Measurements from ENCODE around the gene TOR4A. TPM values are rescaled to one million over a fixed set of nuclear protein-coding genes. Genes with fewer than 3 reads are reported as not detected.

Gene TOR4A
- total and polyA plus RNA-seq, 9 of the 15 experiments (the other 6 are each of a cell fraction or from before 2014, with no cell fraction given) = 3.9 to 49.2 (median 8.8) TPM

DNA sequence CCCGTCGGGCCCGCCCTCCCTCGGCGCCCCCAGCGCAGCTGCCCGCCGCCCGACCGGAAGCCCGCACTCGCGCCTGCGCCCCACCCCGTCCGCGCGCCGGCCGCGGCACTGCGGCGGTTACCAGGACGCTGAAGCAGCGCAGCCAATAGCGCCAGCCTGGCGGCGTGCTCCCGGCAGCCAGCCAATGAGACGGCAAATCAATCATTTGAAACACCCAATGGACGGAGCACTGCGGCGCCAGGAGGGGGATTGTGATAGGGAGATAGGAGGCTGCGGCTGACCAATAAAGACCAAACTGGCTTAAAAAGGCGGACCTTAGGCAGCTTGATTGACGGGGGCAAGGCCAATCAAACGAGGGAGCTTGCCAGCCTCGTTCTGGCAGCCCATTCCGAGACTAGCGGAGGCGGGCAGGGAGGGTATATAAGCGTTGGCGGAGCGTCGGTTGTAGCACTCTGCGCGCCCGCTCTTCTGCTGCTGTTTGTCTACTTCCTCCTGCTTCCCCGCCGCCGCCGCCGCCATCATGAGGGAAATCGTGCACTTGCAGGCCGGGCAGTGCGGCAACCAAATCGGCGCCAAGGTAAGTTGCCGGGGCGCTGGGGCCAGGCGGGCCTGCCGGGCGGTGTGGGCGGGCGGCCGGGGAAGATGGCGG, 36.6 kb upstream of the TOR4A start, which contains the start of gene TUBB4B (continued):
- TF ChIP-seq, protein P1, sequence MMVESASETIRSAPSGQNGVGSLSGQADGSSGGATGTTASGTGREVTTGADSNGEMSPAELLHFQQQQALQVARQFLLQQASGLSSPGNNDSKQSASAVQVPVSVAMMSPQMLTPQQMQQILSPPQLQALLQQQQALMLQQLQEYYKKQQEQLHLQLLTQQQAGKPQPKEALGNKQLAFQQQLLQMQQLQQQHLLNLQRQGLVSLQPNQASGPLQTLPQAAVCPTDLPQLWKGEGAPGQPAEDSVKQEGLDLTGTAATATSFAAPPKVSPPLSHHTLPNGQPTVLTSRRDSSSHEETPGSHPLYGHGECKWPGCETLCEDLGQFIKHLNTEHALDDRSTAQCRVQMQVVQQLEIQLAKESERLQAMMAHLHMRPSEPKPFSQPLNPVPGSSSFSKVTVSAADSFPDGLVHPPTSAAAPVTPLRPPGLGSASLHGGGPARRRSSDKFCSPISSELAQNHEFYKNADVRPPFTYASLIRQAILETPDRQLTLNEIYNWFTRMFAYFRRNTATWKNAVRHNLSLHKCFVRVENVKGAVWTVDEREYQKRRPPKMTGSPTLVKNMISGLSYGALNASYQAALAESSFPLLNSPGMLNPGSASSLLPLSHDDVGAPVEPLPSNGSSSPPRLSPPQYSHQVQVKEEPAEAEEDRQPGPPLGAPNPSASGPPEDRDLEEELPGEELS (CRISPR knock-in tag; IDR thresholded peaks at IDR 0.05; ENCODE audit: borderline replicate concordance) = peak; percentile 72; the same call in 1 of the 2 replicates
- TF ChIP-seq POLR2A (conservative IDR thresholded peaks at IDR 0.05) (peak; percentile 100), JUND (IDR thresholded peaks at IDR 0.05; ENCODE audit: borderline replicate concordance, low read depth, low read length) (no peak), JUND (tag; IDR thresholded peaks at IDR 0.05; ENCODE audit: borderline replicate concordance, low read depth, low read length) (peak; percentile 43; the same call in 1 of the 3 replicates), ETV6 (IDR thresholded peaks at IDR 0.05; ENCODE audit: borderline replicate concordance in 1 of 2, low read depth in 2 of 2, low read length in 1 of 2) (no peak), ETV6 (CRISPR knock-in tag; IDR thresholded peaks at IDR 0.05; ENCODE audit: borderline replicate concordance) (peak; percentile 29; the same call in 1 of the 2 replicates)
- TF ChIP-seq, protein P2, sequence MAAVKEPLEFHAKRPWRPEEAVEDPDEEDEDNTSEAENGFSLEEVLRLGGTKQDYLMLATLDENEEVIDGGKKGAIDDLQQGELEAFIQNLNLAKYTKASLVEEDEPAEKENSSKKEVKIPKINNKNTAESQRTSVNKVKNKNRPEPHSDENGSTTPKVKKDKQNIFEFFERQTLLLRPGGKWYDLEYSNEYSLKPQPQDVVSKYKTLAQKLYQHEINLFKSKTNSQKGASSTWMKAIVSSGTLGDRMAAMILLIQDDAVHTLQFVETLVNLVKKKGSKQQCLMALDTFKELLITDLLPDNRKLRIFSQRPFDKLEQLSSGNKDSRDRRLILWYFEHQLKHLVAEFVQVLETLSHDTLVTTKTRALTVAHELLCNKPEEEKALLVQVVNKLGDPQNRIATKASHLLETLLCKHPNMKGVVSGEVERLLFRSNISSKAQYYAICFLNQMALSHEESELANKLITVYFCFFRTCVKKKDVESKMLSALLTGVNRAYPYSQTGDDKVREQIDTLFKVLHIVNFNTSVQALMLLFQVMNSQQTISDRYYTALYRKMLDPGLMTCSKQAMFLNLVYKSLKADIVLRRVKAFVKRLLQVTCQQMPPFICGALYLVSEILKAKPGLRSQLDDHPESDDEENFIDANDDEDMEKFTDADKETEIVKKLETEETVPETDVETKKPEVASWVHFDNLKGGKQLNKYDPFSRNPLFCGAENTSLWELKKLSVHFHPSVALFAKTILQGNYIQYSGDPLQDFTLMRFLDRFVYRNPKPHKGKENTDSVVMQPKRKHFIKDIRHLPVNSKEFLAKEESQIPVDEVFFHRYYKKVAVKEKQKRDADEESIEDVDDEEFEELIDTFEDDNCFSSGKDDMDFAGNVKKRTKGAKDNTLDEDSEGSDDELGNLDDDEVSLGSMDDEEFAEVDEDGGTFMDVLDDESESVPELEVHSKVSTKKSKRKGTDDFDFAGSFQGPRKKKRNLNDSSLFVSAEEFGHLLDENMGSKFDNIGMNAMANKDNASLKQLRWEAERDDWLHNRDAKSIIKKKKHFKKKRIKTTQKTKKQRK (IDR thresholded peaks at IDR 0.05; ENCODE audit: borderline replicate concordance, low read depth, low read length) = peak; percentile 95
- TF ChIP-seq, protein P3, sequence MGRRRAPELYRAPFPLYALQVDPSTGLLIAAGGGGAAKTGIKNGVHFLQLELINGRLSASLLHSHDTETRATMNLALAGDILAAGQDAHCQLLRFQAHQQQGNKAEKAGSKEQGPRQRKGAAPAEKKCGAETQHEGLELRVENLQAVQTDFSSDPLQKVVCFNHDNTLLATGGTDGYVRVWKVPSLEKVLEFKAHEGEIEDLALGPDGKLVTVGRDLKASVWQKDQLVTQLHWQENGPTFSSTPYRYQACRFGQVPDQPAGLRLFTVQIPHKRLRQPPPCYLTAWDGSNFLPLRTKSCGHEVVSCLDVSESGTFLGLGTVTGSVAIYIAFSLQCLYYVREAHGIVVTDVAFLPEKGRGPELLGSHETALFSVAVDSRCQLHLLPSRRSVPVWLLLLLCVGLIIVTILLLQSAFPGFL (CRISPR knock-in tag; IDR thresholded peaks at IDR 0.05) = peak; percentile 93
- TF ChIP-seq, protein P4, sequence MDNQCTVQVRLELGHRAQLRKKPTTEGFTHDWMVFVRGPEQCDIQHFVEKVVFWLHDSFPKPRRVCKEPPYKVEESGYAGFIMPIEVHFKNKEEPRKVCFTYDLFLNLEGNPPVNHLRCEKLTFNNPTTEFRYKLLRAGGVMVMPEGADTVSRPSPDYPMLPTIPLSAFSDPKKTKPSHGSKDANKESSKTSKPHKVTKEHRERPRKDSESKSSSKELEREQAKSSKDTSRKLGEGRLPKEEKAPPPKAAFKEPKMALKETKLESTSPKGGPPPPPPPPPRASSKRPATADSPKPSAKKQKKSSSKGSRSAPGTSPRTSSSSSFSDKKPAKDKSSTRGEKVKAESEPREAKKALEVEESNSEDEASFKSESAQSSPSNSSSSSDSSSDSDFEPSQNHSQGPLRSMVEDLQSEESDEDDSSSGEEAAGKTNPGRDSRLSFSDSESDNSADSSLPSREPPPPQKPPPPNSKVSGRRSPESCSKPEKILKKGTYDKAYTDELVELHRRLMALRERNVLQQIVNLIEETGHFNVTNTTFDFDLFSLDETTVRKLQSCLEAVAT (IDR thresholded peaks at IDR 0.05) = peak; percentile 66 to 99
